Measurements from ENCODE around the gene MUCL3.

MUCL3 gene

DNA sequence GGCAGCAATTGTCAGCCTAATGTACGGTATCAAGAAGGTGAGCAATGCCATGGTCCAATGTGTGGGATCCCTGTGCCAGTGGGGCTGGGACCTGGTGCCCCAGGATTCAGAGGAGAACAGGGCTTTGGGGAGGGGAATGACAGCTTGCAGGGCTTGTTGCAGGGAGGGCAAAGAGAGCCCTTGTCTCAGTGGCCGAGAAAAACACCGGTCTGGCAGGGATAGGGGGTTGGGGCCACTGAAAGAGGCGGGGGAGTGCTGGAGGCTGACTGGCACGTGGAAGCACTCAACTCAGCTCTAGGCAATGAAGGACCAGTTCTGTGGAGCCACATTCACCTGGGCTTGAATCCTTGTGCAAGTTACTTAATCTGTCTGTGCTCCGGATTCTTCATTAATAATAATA is 3.5 kb upstream of the MUCL3 start:
- DNase-seq (ENCODE audit: low read depth, low spot score): no peak
- H3K4me3 ChIP-seq (ENCODE audit: low read depth, low read length): no peak overlapping the region
- in situ Hi-C loops (cut with HindIII; ENCODE audit: low sequenced_read_pairs): no loop called here
- TF ChIP-seq, protein P1, sequence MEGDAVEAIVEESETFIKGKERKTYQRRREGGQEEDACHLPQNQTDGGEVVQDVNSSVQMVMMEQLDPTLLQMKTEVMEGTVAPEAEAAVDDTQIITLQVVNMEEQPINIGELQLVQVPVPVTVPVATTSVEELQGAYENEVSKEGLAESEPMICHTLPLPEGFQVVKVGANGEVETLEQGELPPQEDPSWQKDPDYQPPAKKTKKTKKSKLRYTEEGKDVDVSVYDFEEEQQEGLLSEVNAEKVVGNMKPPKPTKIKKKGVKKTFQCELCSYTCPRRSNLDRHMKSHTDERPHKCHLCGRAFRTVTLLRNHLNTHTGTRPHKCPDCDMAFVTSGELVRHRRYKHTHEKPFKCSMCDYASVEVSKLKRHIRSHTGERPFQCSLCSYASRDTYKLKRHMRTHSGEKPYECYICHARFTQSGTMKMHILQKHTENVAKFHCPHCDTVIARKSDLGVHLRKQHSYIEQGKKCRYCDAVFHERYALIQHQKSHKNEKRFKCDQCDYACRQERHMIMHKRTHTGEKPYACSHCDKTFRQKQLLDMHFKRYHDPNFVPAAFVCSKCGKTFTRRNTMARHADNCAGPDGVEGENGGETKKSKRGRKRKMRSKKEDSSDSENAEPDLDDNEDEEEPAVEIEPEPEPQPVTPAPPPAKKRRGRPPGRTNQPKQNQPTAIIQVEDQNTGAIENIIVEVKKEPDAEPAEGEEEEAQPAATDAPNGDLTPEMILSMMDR (IDR thresholded peaks at IDR 0.05; ENCODE audit: low read depth, low read length): no peak

DNA sequence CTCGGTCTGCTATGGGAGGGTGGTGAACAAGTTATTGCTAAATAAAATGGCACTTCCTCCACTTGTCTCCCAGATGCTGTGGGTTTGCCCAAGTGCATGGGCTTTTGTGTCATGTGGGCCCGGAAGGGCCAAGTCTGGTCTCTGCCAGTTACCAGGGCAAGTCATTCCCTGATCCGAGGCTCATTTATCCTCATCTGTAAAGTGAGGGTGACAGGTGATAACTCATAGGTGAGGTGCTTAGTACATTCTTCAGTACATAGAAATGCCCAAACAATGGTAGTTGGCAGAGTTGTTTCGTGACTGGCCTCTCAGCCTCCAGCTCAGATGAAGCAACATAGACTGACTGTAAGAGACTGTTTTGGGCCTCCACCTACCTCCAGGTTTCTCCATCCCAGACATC is 2.0 kb upstream of the MUCL3 start:
- TF ChIP-seq, protein P1 (IDR thresholded peaks at IDR 0.05; ENCODE audit: low read depth, low read length): no peak
- no peak overlapping the region for H3K4me3 ChIP-seq (ENCODE audit: low read depth, low read length)
- no peak for DNase-seq (ENCODE audit: low read depth, low spot score)
- in situ Hi-C loops (cut with HindIII; ENCODE audit: low sequenced_read_pairs): no loop called here

- TF ChIP-seq, protein P1 (IDR thresholded peaks at IDR 0.05; ENCODE audit: low read depth, low read length): no peak
- in situ Hi-C loops (cut with HindIII; ENCODE audit: low sequenced_read_pairs): no loop called here
- H3K4me3 ChIP-seq (ENCODE audit: low read depth, low read length): no peak overlapping the region
- no peak for DNase-seq (ENCODE audit: low read depth, low spot score)
These were observed 1.3 kb upstream of the MUCL3 start for GRCh38 chr6:30939473-30939872.

GRCh38 chr6:30942338-30943060 is 1.7 kb downstream of the MUCL3 start:
- peak; percentile 71 for DNase-seq (ENCODE audit: low read depth, low spot score)

DNA sequence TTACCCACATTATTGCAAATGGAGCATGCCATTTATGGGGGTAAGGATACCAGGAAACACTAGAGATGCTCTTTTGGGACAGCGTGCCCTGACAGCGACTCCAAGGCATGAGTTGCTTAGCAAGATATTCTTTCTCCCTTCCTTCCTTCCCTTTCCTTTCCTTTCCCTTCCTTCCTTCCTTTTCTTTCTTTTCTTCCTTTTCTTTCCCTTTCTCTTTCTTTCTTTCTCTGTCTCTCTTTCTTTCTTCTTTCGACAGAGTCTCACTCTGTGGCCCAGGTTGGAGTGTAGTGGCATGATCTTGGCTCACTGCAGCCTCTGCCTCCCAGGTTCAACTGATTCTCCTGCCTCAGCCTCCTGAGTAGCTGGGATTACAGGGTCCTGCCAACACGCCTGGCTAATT is 3.3 kb downstream of the MUCL3 start:
- no peak overlapping the region for H3K4me3 ChIP-seq (ENCODE audit: low read depth, low read length)
- DNase-seq (ENCODE audit: low read depth, low spot score): no peak
- TF ChIP-seq, protein P1 (IDR thresholded peaks at IDR 0.05; ENCODE audit: low read depth, low read length): no peak
- in situ Hi-C loops (cut with HindIII; ENCODE audit: low sequenced_read_pairs): no loop called here

More at GRCh38 chr6:30942338-30943060, 1.7 kb downstream of the MUCL3 start:
- no peak overlapping the region for H3K4me3 ChIP-seq (ENCODE audit: low read depth, low read length)
- TF ChIP-seq, protein P1 (IDR thresholded peaks at IDR 0.05; ENCODE audit: low read depth, low read length): peak; percentile 64
- in situ Hi-C loops (cut with HindIII; ENCODE audit: low sequenced_read_pairs): no loop called here

- no peak overlapping the region for H3K4me3 ChIP-seq (ENCODE audit: low read depth, low read length)
- in situ Hi-C loops (cut with HindIII; ENCODE audit: low sequenced_read_pairs): no loop called here
- DNase-seq (ENCODE audit: low read depth, low spot score): no peak
- TF ChIP-seq, protein P1 (IDR thresholded peaks at IDR 0.05; ENCODE audit: low read depth, low read length): no peak
These were observed 4.5 kb downstream of the MUCL3 start for GRCh38 chr6:30945281-30945680.
